ENCODE results near the gene LAPTM5.

DNA sequence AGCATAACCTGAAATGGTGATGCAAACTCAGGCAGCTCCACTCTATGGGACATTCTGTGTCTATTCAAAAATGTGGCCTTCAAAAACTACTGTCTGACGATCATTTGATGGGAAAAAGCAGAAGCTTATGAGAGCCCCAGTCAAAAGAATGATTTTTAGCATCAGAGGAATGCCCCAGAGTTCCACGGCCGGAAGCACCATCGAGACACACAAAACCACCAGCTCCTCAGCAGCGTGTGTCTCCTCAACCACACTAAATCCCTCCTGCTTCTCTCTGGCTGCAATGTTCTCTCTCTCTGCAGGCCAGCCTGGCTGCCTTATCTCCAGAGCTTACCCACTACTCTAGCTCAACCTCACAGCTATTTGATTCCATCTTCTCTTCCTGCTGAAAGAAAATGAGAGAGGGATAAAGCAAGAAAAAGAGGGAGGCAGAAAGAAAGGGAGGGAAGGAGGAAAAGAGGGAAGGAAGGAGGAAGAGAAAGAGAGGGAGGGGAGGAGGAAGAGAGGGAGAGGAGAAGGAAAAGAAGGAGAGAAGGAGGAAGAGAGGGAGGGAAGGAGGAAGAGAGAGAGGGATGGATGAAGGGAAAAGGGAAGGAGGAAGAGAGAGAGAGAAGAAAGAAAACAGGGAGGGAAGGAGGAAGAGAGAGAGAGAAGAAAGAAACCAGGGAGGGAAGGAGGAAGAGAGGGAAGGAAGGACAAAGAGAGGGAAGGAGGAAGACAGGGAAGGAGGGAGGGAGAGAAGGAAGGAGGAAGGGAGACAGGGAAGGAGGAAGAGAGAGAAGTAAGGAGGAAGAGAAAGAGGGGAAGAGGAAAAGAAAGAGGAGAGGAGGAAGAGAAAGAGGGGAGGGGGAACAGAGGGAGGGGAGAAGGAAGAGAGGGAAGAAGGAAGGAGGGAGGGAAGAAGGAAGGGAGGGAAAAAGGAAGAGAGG, 33.5 kb upstream of the LAPTM5 start:
- TF ChIP-seq, protein P1, sequence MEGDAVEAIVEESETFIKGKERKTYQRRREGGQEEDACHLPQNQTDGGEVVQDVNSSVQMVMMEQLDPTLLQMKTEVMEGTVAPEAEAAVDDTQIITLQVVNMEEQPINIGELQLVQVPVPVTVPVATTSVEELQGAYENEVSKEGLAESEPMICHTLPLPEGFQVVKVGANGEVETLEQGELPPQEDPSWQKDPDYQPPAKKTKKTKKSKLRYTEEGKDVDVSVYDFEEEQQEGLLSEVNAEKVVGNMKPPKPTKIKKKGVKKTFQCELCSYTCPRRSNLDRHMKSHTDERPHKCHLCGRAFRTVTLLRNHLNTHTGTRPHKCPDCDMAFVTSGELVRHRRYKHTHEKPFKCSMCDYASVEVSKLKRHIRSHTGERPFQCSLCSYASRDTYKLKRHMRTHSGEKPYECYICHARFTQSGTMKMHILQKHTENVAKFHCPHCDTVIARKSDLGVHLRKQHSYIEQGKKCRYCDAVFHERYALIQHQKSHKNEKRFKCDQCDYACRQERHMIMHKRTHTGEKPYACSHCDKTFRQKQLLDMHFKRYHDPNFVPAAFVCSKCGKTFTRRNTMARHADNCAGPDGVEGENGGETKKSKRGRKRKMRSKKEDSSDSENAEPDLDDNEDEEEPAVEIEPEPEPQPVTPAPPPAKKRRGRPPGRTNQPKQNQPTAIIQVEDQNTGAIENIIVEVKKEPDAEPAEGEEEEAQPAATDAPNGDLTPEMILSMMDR (conservative IDR thresholded peaks at IDR 0.05 in 1 of 2, IDR thresholded peaks at IDR 0.05 in 1 of 2; ENCODE audit: extremely low read depth in 1 of 2, insufficient read depth in 1 of 2, low read depth in 1 of 2, low read length in 2 of 2): no peak
- TF ChIP-seq EZH2 (IDR thresholded peaks at IDR 0.05; ENCODE audit: borderline replicate concordance, low read length): no peak
